ENCODE measurements around the gene COX7B2.

DNA sequence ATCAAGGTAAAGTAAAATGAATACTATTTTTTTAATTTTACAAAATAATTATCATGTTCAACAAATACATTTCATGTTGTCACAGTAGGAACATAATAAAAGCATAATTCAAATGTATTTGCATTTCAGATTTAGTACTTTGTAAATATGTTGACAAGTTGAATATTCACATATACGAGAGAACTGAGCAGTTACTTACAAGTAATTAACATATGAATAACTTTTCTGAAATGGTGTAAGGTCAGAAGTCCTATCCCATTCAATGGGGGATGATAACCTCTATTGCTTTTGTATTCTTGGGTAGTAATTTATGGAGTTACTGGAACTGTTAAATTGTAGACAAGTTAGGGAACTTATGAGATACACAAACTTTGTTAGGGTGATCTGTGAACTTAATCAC lies 191.1 kb downstream of the COX7B2 start:
- TF ChIP-seq, protein P1, sequence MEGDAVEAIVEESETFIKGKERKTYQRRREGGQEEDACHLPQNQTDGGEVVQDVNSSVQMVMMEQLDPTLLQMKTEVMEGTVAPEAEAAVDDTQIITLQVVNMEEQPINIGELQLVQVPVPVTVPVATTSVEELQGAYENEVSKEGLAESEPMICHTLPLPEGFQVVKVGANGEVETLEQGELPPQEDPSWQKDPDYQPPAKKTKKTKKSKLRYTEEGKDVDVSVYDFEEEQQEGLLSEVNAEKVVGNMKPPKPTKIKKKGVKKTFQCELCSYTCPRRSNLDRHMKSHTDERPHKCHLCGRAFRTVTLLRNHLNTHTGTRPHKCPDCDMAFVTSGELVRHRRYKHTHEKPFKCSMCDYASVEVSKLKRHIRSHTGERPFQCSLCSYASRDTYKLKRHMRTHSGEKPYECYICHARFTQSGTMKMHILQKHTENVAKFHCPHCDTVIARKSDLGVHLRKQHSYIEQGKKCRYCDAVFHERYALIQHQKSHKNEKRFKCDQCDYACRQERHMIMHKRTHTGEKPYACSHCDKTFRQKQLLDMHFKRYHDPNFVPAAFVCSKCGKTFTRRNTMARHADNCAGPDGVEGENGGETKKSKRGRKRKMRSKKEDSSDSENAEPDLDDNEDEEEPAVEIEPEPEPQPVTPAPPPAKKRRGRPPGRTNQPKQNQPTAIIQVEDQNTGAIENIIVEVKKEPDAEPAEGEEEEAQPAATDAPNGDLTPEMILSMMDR (IDR thresholded peaks at IDR 0.05; ENCODE audit: low read length), result no peak
- no peak for TF ChIP-seq EZH2 (IDR thresholded peaks at IDR 0.05; ENCODE audit: borderline replicate concordance, low read length)
